ENCODE data around the gene ZNF133.

GRCh38 chr20:18321976-18322950 is 33.9 kb downstream of the ZNF133 start:
- no peak for TF ChIP-seq USF1 (IDR thresholded peaks at IDR 0.05)
- TF ChIP-seq TCF12 (IDR thresholded peaks at IDR 0.05; ENCODE audit: low read depth), result no peak
- TF ChIP-seq REST (IDR thresholded peaks at IDR 0.05; ENCODE audit: low read depth), result no peak
- TF ChIP-seq MAX (IDR thresholded peaks at IDR 0.05), result no peak
- no peak for TF ChIP-seq YY1 (IDR thresholded peaks at IDR 0.05; ENCODE audit: low read depth)
